GM21737 (cell line): ENCODE data around the gene RECQL.
"Not testable (repeated sequence)": the region's sequence is repeated elsewhere in the genome, so short reads cannot be mapped to it uniquely, and the experiment has no call there.

Source experiments
- ATAC-seq: cut with Tn5 transposase; IDR thresholded peaks from one replicate; pipeline ENCODE4 v1.9.1; 2021; ENCODE audit warnings: mild to moderate bottlenecking, moderate library complexity; ENCODE audit not compliant: unreplicated experiment

The RECQL gene

DNA sequence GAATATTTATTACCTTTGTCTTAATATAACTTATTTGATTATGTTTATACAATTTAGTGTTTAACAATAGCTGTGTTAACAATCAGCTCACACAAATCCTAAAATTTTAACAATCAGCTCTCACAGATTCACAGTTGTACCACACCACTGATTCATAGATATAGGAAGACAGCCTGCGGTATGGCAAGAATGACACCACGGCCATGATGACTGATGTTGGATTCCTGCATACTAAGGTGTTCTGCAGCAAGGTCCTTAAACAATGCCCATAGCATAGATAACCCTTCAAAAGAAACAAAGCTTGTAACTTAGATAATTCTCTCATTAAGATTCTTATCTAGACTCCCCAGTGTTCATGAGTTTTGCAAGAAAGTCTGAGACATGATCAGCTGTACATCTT is 67.9 kb downstream of the RECQL start:
- ATAC-seq: no peak

DNA sequence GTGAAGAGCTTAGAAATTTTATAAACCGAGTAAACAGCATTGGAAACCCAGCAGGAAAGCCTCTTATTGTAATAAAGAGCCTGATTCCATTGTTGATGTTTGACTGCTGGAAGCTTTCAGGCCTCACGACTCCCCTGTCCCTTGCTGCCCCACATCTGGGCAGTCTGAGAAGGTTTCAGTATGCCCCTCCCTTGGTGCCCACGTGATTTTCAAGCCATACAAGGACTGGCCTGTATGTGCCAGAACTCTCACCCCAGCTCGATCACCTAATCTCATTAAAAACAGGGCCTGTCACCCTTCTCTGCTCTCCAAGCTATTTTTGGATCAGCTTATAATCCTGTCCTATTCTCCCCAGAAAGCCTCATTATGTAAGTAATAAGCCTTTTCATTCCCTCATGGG is 71.4 kb downstream of the RECQL start:
- ATAC-seq: no peak

DNA sequence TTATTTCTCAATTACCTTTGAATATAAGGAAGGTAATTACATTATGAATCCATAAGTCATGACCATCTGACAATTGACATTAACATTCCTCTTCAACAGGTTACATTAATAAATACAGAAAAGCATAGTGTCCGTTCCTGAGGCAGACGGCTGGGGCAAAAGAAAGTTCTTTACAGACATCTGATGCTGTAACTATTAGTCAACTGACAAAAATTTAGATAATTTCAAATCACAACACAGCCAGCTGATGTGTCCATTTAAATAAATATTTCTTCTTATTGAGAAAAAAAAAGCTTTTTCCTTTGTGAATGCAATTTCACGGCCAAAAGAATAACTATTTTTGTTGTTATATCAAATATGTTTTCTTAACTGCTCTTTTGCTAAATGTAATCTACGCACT is 73.2 kb downstream of the RECQL start:
- no peak for ATAC-seq

DNA sequence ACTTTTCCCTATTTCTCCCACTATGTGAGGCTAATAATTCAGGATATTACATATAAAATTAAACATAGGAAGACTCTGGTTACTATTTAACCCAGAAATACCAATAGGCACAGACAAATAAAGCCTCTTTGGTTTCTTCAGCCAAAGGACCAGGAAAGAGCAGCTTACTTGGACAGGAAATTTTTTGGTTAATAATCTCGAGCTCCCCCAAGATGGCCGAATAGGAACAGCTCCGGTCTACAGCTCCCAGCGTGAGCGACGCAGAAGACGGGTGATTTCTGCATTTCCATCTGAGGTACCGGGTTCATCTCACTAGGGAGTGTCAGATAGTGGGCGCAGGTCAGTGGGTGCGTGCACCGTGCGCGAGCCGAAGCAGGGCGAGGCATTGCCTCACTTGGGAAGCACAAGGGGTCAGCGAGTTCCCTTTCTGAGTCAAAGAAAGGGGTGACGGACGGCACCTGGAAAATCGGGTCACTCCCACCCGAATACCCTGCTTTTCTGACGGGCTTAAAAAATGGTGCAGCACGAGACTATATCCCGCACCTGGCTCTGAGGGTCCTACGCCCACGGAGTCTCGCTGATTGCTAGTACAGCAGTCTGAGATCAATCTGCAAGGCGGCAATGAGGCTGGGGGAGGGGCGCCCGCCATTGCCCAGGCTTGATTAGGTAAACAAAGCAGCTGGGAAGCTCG is 82.3 kb downstream of the RECQL start:
- not testable (repeated sequence) for ATAC-seq
